Measurements from ENCODE around the gene CHRM4. TPM values are rescaled to one million over a fixed set of nuclear protein-coding genes. Genes with fewer than 3 reads are reported as not detected.

Gene CHRM4
- total RNA-seq, 4 donors from 2014 or later = not detected

DNA sequence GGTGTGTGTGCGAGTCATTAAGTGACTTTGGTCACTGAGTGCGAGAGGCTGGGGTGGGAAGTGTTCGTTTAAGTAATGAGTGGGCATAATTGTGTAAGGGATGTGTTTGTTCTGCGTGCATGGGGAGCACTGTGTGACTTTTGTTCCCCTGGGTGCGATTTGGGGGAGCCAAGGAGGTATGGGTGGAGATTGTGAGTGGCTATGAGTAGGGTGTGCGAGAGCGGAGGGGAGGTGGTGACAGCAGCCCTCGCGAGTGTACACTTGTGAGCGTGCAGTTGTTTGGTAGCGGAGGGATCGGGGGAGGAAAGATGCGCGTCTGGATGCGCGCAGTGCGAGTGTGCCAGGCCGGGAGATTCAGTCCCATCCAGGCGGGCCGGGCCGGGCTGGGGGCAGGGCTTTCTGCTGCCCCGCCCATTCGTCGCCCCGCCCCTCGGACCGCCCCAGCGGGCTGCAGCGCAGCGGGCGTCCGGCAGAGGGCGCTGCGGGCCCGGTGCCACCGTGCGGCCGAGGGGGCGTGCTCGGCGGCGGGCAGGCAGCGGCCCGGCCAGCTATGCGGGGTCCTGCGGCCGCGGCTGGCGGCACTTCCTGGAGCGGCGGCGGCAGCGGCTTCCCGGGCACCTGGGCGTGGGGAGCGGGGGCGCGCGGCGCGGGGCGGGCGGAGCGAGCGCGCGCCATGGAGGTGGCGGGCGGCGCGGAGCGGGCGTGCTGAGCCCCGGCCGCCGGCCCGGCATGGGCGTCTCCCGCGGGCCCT is 44.5 kb downstream of the CHRM4 start, which contains the start of gene DGKZ:
TSS of gene DGKZ (plus strand) at position 578 of the 751 bp plus-strand sequence. CDS start 197 bp downstream, outside the sequence.
- WGBS, 2 donors = 4 to 9% methylated on average over 17 to 26 of the region's 80 CpGs
- H3K4me3 ChIP-seq = peak within 1 kb of the TSS; percentile 53 to 94 (median 84)
- intact Hi-C loops (cut with DNase I) = no loop called here
- no peaks in the 10 kb centered on the region for H3K27me3 ChIP-seq
- peaks cover 52 to 86% (median 66%) of the 10 kb centered on the region in 3 donors for H3K4me1 ChIP-seq
- H3K36me3 ChIP-seq = no peaks in the 10 kb centered on the region
- peak within 1 kb of the TSS; percentile 80 to 88 (median 82) for H3K27ac ChIP-seq
- no peaks in the 10 kb centered on the region for H3K9me3 ChIP-seq
- peak in 1 of 4 donors; percentile 60 for TF ChIP-seq POLR2A (IDR thresholded peaks at IDR 0.05)
- TF ChIP-seq, protein P1, sequence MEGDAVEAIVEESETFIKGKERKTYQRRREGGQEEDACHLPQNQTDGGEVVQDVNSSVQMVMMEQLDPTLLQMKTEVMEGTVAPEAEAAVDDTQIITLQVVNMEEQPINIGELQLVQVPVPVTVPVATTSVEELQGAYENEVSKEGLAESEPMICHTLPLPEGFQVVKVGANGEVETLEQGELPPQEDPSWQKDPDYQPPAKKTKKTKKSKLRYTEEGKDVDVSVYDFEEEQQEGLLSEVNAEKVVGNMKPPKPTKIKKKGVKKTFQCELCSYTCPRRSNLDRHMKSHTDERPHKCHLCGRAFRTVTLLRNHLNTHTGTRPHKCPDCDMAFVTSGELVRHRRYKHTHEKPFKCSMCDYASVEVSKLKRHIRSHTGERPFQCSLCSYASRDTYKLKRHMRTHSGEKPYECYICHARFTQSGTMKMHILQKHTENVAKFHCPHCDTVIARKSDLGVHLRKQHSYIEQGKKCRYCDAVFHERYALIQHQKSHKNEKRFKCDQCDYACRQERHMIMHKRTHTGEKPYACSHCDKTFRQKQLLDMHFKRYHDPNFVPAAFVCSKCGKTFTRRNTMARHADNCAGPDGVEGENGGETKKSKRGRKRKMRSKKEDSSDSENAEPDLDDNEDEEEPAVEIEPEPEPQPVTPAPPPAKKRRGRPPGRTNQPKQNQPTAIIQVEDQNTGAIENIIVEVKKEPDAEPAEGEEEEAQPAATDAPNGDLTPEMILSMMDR (IDR thresholded peaks at IDR 0.05) = peak; percentile 50 to 100 (median 99)
- DNase-seq = no peak

DNA sequence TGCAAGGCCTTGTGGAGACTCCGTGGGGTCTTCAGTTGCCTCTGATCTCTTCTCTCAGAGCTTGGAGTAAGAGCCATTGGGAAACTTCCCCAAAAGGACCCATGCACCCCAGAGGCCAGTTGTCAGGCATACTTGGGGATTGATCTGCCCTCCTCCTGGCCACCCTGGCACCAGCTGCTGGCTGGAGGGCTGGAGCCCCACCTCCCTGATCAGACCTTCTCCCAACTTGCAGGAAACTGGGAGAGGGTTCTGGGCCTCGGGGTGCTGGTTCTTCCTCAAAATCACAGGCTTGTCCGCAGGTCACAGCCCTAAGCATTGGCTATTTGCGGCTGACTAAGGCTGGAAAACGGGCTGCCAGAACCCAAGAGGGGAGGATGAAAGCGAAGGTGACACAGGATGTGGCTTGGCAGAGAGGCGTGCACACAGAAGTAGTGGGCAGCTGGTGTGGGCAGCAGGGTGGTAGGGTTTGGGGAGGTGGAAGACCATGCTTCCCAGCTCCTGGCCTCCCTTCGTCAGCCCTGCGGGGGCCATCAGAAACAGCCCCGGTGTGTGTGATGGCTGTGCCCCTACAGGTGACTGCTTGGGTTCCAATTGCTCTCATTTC is 45.6 kb downstream of the CHRM4 start:
- Histone ChIP-seq H3K27me3 (no peaks in the 10 kb centered on the region), H3K9me3 (no peaks in the 10 kb centered on the region), H3K4me3 (peak overlapping the region; percentile 25 to 94 (median 68)), H3K27ac (peak overlapping the region; percentile 71 to 88 (median 82)), H3K4me1 (peaks cover 41 to 77% (median 55%) of the 10 kb centered on the region in 3 donors), H3K36me3 (no peaks in the 10 kb centered on the region)
- no peak for DNase-seq
- intact Hi-C loops (cut with DNase I) = no loop called here
- TF ChIP-seq, protein P1 (IDR thresholded peaks at IDR 0.05) = no peak
- no peak for TF ChIP-seq POLR2A (IDR thresholded peaks at IDR 0.05)
- 26 to 36% methylated on average over 4 to 5 of the region's 10 CpGs for WGBS, 2 donors

DNA sequence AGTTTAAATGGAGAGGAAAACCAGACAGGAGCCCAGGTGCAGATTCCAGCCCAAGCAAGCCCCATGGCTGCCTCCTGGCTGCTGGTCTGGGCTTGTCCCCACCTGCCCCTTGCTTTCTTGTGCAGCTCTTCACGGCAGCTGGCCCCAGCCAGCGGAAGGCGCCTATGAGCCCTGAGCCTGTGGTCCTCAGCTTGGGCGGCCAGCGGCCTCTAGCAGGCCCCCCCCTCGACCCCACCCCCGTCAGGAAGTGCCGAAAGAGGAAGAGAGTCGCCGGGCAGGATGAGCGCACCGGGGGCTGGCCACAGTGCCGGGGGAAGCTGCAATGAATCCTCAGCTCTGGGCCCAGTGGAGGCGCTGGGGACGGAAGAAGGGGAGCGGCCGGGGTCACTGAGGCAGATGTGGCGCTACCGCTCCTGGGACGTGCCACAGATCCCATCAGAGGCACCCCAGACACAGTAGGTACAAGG is 46.4 kb downstream of the CHRM4 start:
- H3K4me3 ChIP-seq = peak overlapping the region; percentile 25 to 94 (median 68)

DNA sequence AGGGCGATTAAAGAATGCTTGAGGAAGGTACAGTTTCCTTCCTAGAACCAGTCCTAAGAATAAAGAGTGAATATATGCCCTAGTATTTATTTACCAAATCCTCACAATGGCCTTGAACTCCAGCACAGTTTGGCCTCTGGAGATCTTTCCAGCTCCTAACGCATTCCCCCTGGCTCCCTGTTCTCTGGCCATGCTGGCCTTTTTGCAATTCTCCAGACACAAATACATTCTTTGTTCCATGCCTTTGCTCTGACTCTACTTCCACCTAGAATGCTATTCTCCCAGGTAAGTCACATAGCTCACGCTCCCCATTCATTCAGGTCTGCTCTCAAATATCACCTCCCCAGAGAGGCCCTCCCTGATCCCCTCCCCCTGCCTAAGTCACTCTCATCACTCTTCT is 48.1 kb downstream of the CHRM4 start:
- no peaks in the 10 kb centered on the region for H3K27me3 ChIP-seq
- no peak for TF ChIP-seq POLR2A (IDR thresholded peaks at IDR 0.05)
- TF ChIP-seq, protein P1 (IDR thresholded peaks at IDR 0.05) = no peak

More for the DNA sequence above, 46.4 kb downstream of the CHRM4 start:
- H3K27me3 ChIP-seq = no peaks in the 10 kb centered on the region
- H3K36me3 ChIP-seq = no peaks in the 10 kb centered on the region
- H3K4me1 ChIP-seq = peaks cover 35 to 72% (median 47%) of the 10 kb centered on the region in 3 donors
- H3K9me3 ChIP-seq = no peaks in the 10 kb centered on the region
- intact Hi-C loops (cut with DNase I) = no loop called here
- WGBS, 2 donors = 20 to 34% methylated on average over 2 to 9 of the region's 20 CpGs
- peak overlapping the region; percentile 71 to 88 (median 82) for H3K27ac ChIP-seq
- DNase-seq = no peak
- TF ChIP-seq, protein P1 (IDR thresholded peaks at IDR 0.05) = peak in 1 of 6 experiments; percentile 11
- TF ChIP-seq POLR2A (IDR thresholded peaks at IDR 0.05) = peak in 1 of 4 donors; percentile 50

DNA sequence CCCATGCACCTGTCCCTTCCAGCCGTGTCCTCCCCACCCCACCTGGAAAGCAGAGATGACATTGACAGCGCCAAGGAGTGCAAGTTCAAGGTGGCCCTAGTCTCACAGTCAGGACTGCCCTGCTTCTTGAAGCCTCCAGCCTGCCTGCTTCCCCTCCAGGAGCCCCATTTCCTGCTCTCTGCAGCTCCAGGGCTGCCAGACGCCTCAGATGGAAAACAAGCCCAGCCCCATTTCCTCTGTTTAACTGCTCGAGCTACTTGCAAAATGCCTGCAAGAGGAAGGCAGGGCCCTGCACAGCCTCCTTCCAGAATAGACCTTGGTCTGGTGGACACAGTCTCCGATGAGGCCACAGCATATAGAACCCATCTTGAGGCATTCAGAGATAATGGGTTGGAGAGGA is 49.3 kb downstream of the CHRM4 start:
- intact Hi-C loops (cut with DNase I) = no loop called here
- no peaks in the 10 kb centered on the region for H3K36me3 ChIP-seq
- H3K4me3 ChIP-seq = no peak overlapping the region
- DNase-seq = no peak
- no peaks in the 10 kb centered on the region for H3K27me3 ChIP-seq
- H3K4me1 ChIP-seq = peaks cover 20 to 73% (median 38%) of the 10 kb centered on the region in 3 donors
- no peak for TF ChIP-seq POLR2A (IDR thresholded peaks at IDR 0.05)
- TF ChIP-seq, protein P1 (IDR thresholded peaks at IDR 0.05) = no peak
- no peaks in the 10 kb centered on the region for H3K9me3 ChIP-seq
- WGBS, 2 donors = 24 to 51% methylated on average over 2 to 4 of the region's 5 CpGs
- H3K27ac ChIP-seq = peak overlapping the region in 3 of 4 donors; percentile 12 to 55 (median 39)

More for the DNA sequence above, 48.1 kb downstream of the CHRM4 start:
- H3K4me1 ChIP-seq = peaks cover 25 to 72% (median 43%) of the 10 kb centered on the region in 3 donors
- no peaks in the 10 kb centered on the region for H3K36me3 ChIP-seq
- H3K27ac ChIP-seq = no peak overlapping the region
- WGBS, 2 donors = 76 to 79% methylated on average over 3 of the region's 3 CpGs
- no peak overlapping the region for H3K4me3 ChIP-seq
- no peaks in the 10 kb centered on the region for H3K9me3 ChIP-seq
- intact Hi-C loops (cut with DNase I) = no loop called here
- DNase-seq = no peak
